Endothelial cell of umbilical vein (primary cell): Measurements from ENCODE around the gene DNAJC6. TPM values are rescaled to one million over a fixed set of nuclear protein-coding genes. Genes with fewer than 3 reads are reported as not detected.

ENCODE experiments used
- BruUV-seq: library from RNA; stranded (reverse); fragments of 400-500 nt; replicated peaks from 2 replicates; lab custom pipeline; 2021; lab: Mats Ljungman, UMichigan
- CTCF ChIA-PET: fragments of 300-600, 350-600 bp; sonication (Branson Sonifier 250); formaldehyde crosslinking; loops from one replicate; lab custom pipeline; 2021; ENCODE audit warnings: antibody characterized with exemption, inconsistent platforms; lab: Charles Lee
- POLR2A ChIA-PET: fragments of 300-600, 350-600 bp; sonication (Branson Sonifier 250); formaldehyde crosslinking; loops from one replicate; lab custom pipeline; 2021; ENCODE audit warnings: antibody characterized with exemption, inconsistent platforms; lab: Charles Lee
- DNase-seq: peaks from one replicate; pipeline ENCODE4 v3.0.0-alpha.2; 2011; ENCODE audit warnings: low read depth, low spot score
- FAIRE-seq: peaks from 2 replicates; lab custom pipeline; 2011; peaks lifted over from hg19 to GRCh38; lab: Jason Lieb, UNC
- H2AFZ ChIP-seq: 2 replicates; pipeline ENCODE4 v1.6.0; 2012; ENCODE audit warnings: low read depth, low read length, control low read depth, inconsistent platforms
- H3K27ac ChIP-seq: 2 replicates; pipeline ENCODE4 v1.5.1; 2011; ENCODE audit warnings: low read depth, mild to moderate bottlenecking, control low read depth, low read length, moderate library complexity; ENCODE audit not compliant: insufficient read depth
- H3K27me3 ChIP-seq, 2 experiments: 2 replicates each; pipeline versions ENCODE4 v1.6.0 to v1.6.1; 2011; ENCODE audit warnings: low read length in 2 of 2, mixed read lengths in 1 of 2; ENCODE audit not compliant: control insufficient read depth in 2 of 2, insufficient read depth in 2 of 2
- H3K36me3 ChIP-seq, 2 experiments: 2 replicates in 1 of 2; 3 replicates in 1 of 2; pipeline ENCODE4 v1.5.1; 2011; ENCODE audit warnings: low read length in 2 of 2, mild to moderate bottlenecking in 1 of 2, moderate library complexity in 1 of 2; ENCODE audit not compliant: control insufficient read depth in 2 of 2, insufficient read depth in 2 of 2; ENCODE audit errors: extremely low read depth in 1 of 2
- H3K4me1 ChIP-seq: 3 replicates; pipeline ENCODE4 v1.5.1; 2011; ENCODE audit warnings: mild to moderate bottlenecking, low read length; ENCODE audit not compliant: control insufficient read depth, insufficient read depth; ENCODE audit errors: extremely low read depth
- H3K4me2 ChIP-seq: 2 replicates; pipeline ENCODE4 v1.6.1; 2011; ENCODE audit warnings: low read length, control low read depth, mixed read lengths; ENCODE audit not compliant: insufficient read depth
- H3K4me3 ChIP-seq, 3 experiments: fragments of 200-600 bp in 1 of 3; sonication (generic), shearing (Covaris generic) in 1 of 3; replicated peaks in 1 of 3; 2 replicates each; pipeline ENCODE4 v1.5.1; 2011 to 2016; ENCODE audit warnings: control low read depth in 3 of 3, low read length in 3 of 3, mild to moderate bottlenecking in 2 of 3, inconsistent platforms in 1 of 3, low read depth in 1 of 3, moderate library complexity in 1 of 3; ENCODE audit not compliant: insufficient read depth in 1 of 3
- H3K79me2 ChIP-seq: 2 replicates; pipeline ENCODE4 v1.6.0; 2012; ENCODE audit warnings: low read length, inconsistent platforms; ENCODE audit not compliant: control insufficient read depth, insufficient read depth
- H3K9ac ChIP-seq: replicated peaks from 2 replicates; pipeline ENCODE3; 2011; ENCODE audit warnings: low read length, control low read depth; ENCODE audit not compliant: insufficient read depth; ENCODE audit errors: extremely low read depth
- H3K9me1 ChIP-seq: replicated peaks from 3 replicates; pipeline ENCODE4 v1.6.0; 2011; ENCODE audit warnings: mild to moderate bottlenecking, low read length; ENCODE audit not compliant: control insufficient read depth, insufficient read depth; ENCODE audit errors: extremely low read depth
- H3K9me3 ChIP-seq: replicated peaks from 2 replicates; pipeline ENCODE4 v1.5.1; 2012; ENCODE audit warnings: low read length, inconsistent platforms; ENCODE audit not compliant: control insufficient read depth, insufficient read depth
- H4K20me1 ChIP-seq: replicated peaks from 2 replicates; pipeline ENCODE3; 2011; ENCODE audit warnings: mild to moderate bottlenecking, low read length; ENCODE audit not compliant: control insufficient read depth, insufficient read depth; ENCODE audit errors: extremely low read depth
- CTCF ChIP-seq, 2 donors: IDR thresholded peaks; 1 replicate in 1 of 2; 2 replicates in 1 of 2; pipeline ENCODE4 v1.5.1; 2011; ENCODE audit warnings: low read length in 2 of 2, mild to moderate bottlenecking in 2 of 2, moderate library complexity in 2 of 2, control low read depth in 1 of 2, inconsistent platforms in 1 of 2, low read depth in 1 of 2; ENCODE audit not compliant: insufficient read depth in 1 of 2; ENCODE audit errors: extremely low read depth in 1 of 2
- EZH2 ChIP-seq: IDR thresholded peaks from 2 replicates; pipeline ENCODE4 v1.6.1; 2012; ENCODE audit warnings: borderline replicate concordance, low read depth, mild to moderate bottlenecking, moderate library complexity, low read length, inconsistent platforms; ENCODE audit not compliant: severe bottlenecking
- FOS ChIP-seq: IDR thresholded peaks from 2 replicates; pipeline ENCODE4 v1.6.1; 2011; ENCODE audit warnings: mild to moderate bottlenecking, low read length, moderate library complexity, borderline replicate concordance; ENCODE audit not compliant: insufficient read depth
- GATA2 ChIP-seq: IDR thresholded peaks from 2 replicates; pipeline ENCODE4 v1.7.0; 2011; ENCODE audit warnings: low read depth, mild to moderate bottlenecking, moderate library complexity, mixed read lengths, low read length; ENCODE audit not compliant: insufficient read length, insufficient read depth
- JUN ChIP-seq: IDR thresholded peaks from 2 replicates; pipeline ENCODE4 v1.6.1; 2011; ENCODE audit warnings: borderline replicate concordance, low read depth; ENCODE audit not compliant: insufficient read length, insufficient read depth
- MAX ChIP-seq: IDR thresholded peaks from 2 replicates; pipeline ENCODE4 v1.6.1; 2011; ENCODE audit not compliant: insufficient read depth, insufficient read length
- MYC ChIP-seq: IDR thresholded peaks from one replicate; pipeline ENCODE4 v1.6.1; 2011; ENCODE audit warnings: mild to moderate bottlenecking, low read depth, low read length
- POLR2A ChIP-seq: IDR thresholded peaks from 2 replicates; pipeline ENCODE4 v1.6.1; 2012; ENCODE audit warnings: low read depth, mild to moderate bottlenecking, control low read depth, low read length
- POLR2AphosphoS5 ChIP-seq: IDR thresholded peaks from 2 replicates; pipeline ENCODE4 v1.6.1; 2012; ENCODE audit warnings: low read depth, mild to moderate bottlenecking, control low read depth, low read length, moderate library complexity; ENCODE audit not compliant: insufficient read depth
- dilution Hi-C: fragments of 300-500 bp; cut with MboI; formaldehyde crosslinking; loops from one replicate; pipeline ENCODE4 v1.15.0; 2019; ENCODE audit warnings: low sequenced_read_pairs; ENCODE audit not compliant: extremely low pct_ligation_motif_present
- intact Hi-C: fragments of 100-400 bp; cut with micrococcal nuclease; formaldehyde crosslinking; loops from one replicate; pipeline ENCODE4 v1.10.0; 2022
- polyA plus RNA-seq, 4 experiments: library from polyadenylated mRNA; depleted of rRNA in 3 of 4; stranded (reverse) in 3 of 4; unstranded in 1 of 4; fragments of >200 nt; gene quantifications; 2 replicates each; pipeline versions ENCODE4 v1.2.1 to v1.2.3, GENCODE V29; 2011 to 2012; ENCODE audit warnings: missing spikeins in 1 of 4
- total RNA-seq: library from RNA; stranded (reverse); gene quantifications from 2 replicates; pipeline ENCODE4 v1.2.3, GENCODE V29; 2021

The DNAJC6 gene
- total and polyA plus RNA-seq, 2 donors (not counting 3 experiments of a cell fraction or from before 2014, with no cell fraction given), result 2.3 to 4.9 TPM

GRCh38 chr1:65414538-65414937, 105.2 kb downstream of the DNAJC6 start:
- FAIRE-seq (no peak), DNase-seq (no peak)
- POLR2A ChIA-PET, result no interaction called here
- Histone ChIP-seq H3K27ac (no peak overlapping the region), H3K4me3 (no peak overlapping the region), H3K27me3 (no peaks in the 10 kb centered on the region), H3K9me1 (no peaks in the 10 kb centered on the region), H2AFZ (no peak overlapping the region), H3K36me3 (no peaks in the 10 kb centered on the region), H3K79me2 (no peaks in the 10 kb centered on the region), H3K4me2 (no peak overlapping the region), H3K9me3 (no peaks in the 10 kb centered on the region), H3K4me1 (peaks cover under 1% of the 10 kb centered on the region), H4K20me1 (no peaks in the 10 kb centered on the region), H3K9ac (no peak overlapping the region)
- intact Hi-C loops, result no loop called here
- dilution Hi-C loops, result no loop called here
- CTCF ChIA-PET, result interaction anchor here (1.0 to 1.5 kb wide), 3 partner anchors 11 to 17 kb away, joined by 3 read pairs; no protein-coding TSS in a partner anchor
- TF ChIP-seq POLR2AphosphoS5 (no peak), CTCF (IDR thresholded peaks at IDR 0.05; ENCODE audit: extremely low read depth in 1 of 2, insufficient read depth in 1 of 2, low read depth in 1 of 2, low read length in 2 of 2) (no peak), MYC (no peak), MAX (no peak), FOS (no peak), POLR2A (no peak), JUN (no peak), EZH2 (no peak), GATA2 (no peak)
- BruUV-seq, result no TSS peak
